Activated CD8-positive, alpha-beta T cell treated with anti-CD3 and anti-CD28 coated beads, Interleukin-2, amount 10 ng/mL, durations not matched to agents 7 days and 5 days (primary cell): ENCODE results near the gene ZBTB40. TPM values are rescaled to one million over a fixed set of nuclear protein-coding genes. Genes with fewer than 3 reads are reported as not detected.

Source experiments
- ATAC-seq: fragments of 150-1000 bp; cut with Tn5 transposase; one replicate; pipeline ENCODE4 v1.10.0; 2021; ENCODE audit warnings: moderate library complexity
- CTCF ChIA-PET: fragments of 350-600 bp; sonication (Branson Sonifier 250); formaldehyde crosslinking; loops from one replicate; lab custom pipeline; 2021; ENCODE audit warnings: antibody characterized with exemption; lab: Charles Lee
- POLR2A ChIA-PET: fragments of 350-600 bp; sonication (Branson Sonifier 250); formaldehyde crosslinking; loops from one replicate; lab custom pipeline; 2021; ENCODE audit warnings: antibody characterized with exemption; lab: Charles Lee
- DNase-seq: peaks from one replicate; pipeline ENCODE4 v3.0.0-alpha.2; 2020
- H3K27ac Mint-ChIP-seq: one replicate; pipeline ENCODE4 v1.8.0; 2021; ENCODE audit warnings: mild to moderate bottlenecking, mixed read lengths
- H3K27me3 Mint-ChIP-seq: one replicate; pipeline ENCODE4 v1.8.0; 2021; ENCODE audit warnings: low read depth, mixed read lengths
- H3K36me3 Mint-ChIP-seq: one replicate; pipeline ENCODE4 v1.8.0; 2021; ENCODE audit warnings: low read depth, mixed read lengths
- H3K4me1 Mint-ChIP-seq: one replicate; pipeline ENCODE4 v1.8.0; 2021; ENCODE audit warnings: low read depth, mixed read lengths
- H3K4me3 Mint-ChIP-seq: one replicate; pipeline ENCODE4 v1.8.0; 2021; ENCODE audit warnings: mild to moderate bottlenecking, mixed read lengths
- H3K9me3 Mint-ChIP-seq: one replicate; pipeline ENCODE4 v1.8.0; 2022; ENCODE audit warnings: mixed read lengths; ENCODE audit not compliant: insufficient read depth
- total RNA-seq, 2 experiments: library from RNA; stranded (reverse); gene quantifications; one replicate each; pipeline ENCODE4 v1.2.3, GENCODE V29; 2021

The ZBTB40 gene
- total RNA-seq, 2 experiments from 2014 or later: 14.8 TPM

DNA sequence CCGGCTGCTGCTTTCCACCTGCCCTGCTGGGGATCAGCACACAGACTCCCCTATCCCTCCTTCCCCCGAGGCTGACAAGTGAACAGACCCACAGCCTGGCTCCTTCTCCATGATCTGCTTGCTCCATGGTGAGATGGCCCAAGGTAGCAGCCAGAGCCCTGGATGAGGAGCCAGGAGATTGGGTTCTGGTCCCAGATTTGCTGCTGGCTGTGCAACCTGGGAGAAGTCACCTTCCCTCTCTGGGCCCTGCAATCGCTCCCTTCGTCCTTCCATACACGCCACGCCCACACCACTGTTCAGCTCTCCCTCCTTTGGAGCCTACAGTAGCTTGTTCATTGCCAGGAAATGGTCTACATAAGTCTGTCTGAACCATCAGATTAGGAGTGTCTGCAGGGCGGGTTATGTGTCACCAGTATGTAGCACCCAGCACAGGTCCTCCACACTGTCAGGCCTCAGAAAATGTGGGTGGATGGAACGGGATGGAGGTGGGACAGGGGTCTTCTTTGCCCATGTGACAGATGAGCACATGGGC lies 102.4 kb downstream of the ZBTB40 start:
- peaks cover 32% of the 10 kb centered on the region for H3K27me3 Mint-ChIP-seq
- no peaks in the 10 kb centered on the region for H3K4me1 Mint-ChIP-seq
- ATAC-seq (no peak), DNase-seq (no peak)
- CTCF ChIA-PET: no interaction called here
- H3K4me3 Mint-ChIP-seq: no peak overlapping the region
- no peak overlapping the region for H3K27ac Mint-ChIP-seq
- no peaks in the 10 kb centered on the region for H3K36me3 Mint-ChIP-seq
- POLR2A ChIA-PET: no interaction called here
- no peaks in the 10 kb centered on the region for H3K9me3 Mint-ChIP-seq

DNA sequence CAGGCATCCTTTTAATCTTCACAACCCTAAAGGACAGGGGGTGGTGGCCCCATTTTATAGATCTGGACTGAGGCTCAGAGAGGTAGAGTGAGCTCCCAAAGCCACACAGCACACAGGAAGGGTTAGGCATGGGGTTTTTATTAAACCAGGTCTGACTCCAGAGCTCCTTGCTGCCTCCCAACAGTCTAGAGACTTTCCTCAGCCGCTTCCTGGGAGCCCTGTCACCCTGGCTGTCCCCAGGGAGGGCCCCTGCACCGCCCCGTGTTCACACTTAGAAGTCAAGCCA lies 103.7 kb downstream of the ZBTB40 start:
- H3K4me1 Mint-ChIP-seq: no peaks in the 10 kb centered on the region
- ChIA-PET POLR2A (no interaction called here), CTCF (no interaction called here)
- H3K36me3 Mint-ChIP-seq: no peaks in the 10 kb centered on the region
- H3K4me3 Mint-ChIP-seq: no peak overlapping the region
- ATAC-seq: no peak
- peaks cover 30% of the 10 kb centered on the region for H3K27me3 Mint-ChIP-seq
- no peaks in the 10 kb centered on the region for H3K9me3 Mint-ChIP-seq
- DNase-seq: no peak
- H3K27ac Mint-ChIP-seq: no peak overlapping the region

DNA sequence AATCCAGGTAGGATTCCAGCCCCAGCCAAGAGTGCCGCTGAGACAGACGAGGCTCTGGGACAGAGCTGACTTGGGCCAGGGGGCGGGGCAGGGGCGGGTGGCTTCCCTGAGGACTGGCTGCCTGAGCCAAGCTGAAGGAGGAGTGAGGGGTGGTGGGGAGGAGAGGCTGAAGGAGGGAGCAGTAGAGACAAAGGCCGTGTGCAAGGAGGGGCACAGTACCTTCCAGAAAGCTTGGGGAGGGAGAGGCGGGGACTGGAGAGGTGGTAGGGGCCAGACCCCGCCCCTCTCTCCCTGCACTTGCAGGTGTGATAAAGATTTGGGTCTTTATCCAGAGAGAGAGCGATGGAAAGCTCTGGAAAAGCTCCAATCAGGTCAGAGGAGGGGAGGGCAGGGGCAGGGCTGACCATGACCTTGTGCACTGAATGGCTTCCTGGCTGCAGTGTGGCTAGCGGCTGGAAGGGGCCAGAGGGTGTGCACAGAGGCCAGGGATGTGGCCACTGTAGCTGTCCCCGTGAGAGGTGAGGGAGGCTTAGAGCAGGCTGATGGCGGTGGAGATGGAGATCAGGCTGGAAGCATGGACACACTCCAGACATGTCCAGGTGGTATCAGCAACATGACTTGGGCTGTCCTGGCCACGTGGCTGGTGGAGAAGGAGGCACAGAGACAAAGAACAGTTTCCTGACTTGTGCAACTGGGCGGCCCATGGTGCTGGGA lies 104.9 kb downstream of the ZBTB40 start:
- ChIA-PET CTCF (no interaction called here), POLR2A (no interaction called here)
- no peaks in the 10 kb centered on the region for H3K4me1 Mint-ChIP-seq
- H3K27me3 Mint-ChIP-seq: peaks cover 37% of the 10 kb centered on the region
- DNase-seq: no peak
- H3K9me3 Mint-ChIP-seq: no peaks in the 10 kb centered on the region
- H3K36me3 Mint-ChIP-seq: no peaks in the 10 kb centered on the region
- no peak overlapping the region for H3K4me3 Mint-ChIP-seq
- no peak overlapping the region for H3K27ac Mint-ChIP-seq
- ATAC-seq: no peak

DNA sequence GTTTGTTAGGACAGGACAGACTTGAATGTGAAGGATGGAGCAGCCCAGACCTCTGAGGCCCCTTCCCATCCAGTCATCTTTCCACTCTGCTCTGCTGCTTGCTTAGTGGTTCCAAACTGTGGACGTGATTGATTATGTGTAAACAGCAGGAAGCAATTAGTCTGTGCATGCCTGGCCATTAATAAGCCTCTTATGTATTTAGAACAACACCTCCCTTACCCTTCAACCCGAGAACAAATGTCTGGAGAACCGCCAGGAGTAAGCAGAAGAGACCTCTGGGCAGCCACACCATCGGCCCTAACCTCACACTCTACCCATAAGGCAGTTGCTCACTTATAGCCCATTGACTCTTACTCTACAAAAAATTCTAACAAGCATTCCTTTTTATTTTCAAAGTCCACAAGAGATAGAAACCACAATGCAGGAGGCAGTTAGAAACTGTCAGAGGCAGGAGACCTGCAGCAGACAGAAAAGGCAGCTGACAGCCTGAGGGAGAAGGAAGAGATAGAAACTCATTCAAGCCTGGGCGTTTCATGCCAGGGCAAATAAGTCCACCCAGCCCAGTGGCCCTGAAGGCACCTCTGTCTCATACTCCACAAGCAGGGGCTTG lies 105.8 kb downstream of the ZBTB40 start:
- ChIA-PET POLR2A (no interaction called here), CTCF (no interaction called here)
- H3K27ac Mint-ChIP-seq: no peak overlapping the region
- H3K9me3 Mint-ChIP-seq: no peaks in the 10 kb centered on the region
- H3K27me3 Mint-ChIP-seq: peaks cover 45% of the 10 kb centered on the region
- ATAC-seq (no peak), DNase-seq (no peak)
- H3K36me3 Mint-ChIP-seq: no peaks in the 10 kb centered on the region
- no peaks in the 10 kb centered on the region for H3K4me1 Mint-ChIP-seq
- H3K4me3 Mint-ChIP-seq: no peak overlapping the region

DNA sequence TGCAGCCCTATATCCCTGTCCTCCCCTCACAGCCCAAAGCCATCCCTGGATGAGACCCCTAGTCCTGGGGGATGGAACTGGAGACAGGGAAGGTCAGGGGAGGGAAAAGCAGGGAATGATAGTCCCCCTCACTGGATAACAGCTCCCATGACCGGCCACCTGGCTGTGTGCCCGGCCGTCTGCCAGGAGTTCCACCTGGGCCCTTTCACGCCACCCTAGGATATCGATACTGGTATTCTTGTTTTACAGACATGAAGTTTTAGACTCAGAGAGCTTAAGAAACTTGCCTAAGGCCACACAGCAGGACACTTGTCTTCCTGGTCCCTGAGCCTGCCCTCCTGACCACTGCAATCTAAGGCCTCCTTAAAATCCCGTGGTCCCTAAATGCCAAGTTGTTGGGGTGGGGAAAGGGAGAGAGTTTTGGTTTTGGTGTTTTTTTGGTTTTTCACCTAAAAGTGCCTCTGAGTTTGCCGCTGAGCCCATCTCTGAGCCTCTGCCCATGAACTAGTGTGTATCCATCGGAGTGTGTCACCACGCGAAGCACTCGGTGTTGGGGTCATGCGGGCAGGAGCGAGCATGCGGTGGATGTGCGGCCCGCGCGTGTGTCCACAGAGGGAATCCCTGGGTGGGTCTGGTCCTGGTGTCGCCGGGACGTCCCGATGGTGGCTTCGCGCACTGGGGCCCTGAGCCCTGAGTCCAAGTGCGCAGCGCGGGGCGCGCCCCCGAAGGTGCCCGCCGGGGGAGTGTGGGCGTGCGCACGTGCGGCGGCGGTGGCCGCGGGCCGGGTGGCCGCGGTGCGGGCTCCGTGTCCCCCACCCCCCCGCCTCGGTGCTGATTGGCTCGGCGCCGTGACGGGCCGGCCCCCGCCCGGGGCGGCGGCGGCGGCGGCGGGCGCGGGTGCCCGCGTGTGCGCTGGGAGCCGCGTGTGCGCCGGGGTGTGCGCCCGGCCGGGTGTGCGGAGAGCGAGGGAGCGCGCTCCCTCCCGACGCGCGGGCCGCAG lies 111.2 kb downstream of the ZBTB40 start, which contains the start of gene EPHA8:
TSS of gene EPHA8 (plus strand) at position 906 of the 1,000 bp plus-strand sequence. CDS start 147 bp downstream, outside the sequence.
- no peak for ATAC-seq
- Mint-ChIP-seq H3K9me3 (no peaks in the 10 kb centered on the region), H3K36me3 (no peaks in the 10 kb centered on the region), H3K4me3 (no peak within 1 kb of the TSS), H3K4me1 (peaks cover 2% of the 10 kb centered on the region), H3K27ac (no peak within 1 kb of the TSS), H3K27me3 (peaks cover 37% of the 10 kb centered on the region)
- no peak for DNase-seq
- ChIA-PET CTCF (no interaction called here), POLR2A (no interaction called here)

DNA sequence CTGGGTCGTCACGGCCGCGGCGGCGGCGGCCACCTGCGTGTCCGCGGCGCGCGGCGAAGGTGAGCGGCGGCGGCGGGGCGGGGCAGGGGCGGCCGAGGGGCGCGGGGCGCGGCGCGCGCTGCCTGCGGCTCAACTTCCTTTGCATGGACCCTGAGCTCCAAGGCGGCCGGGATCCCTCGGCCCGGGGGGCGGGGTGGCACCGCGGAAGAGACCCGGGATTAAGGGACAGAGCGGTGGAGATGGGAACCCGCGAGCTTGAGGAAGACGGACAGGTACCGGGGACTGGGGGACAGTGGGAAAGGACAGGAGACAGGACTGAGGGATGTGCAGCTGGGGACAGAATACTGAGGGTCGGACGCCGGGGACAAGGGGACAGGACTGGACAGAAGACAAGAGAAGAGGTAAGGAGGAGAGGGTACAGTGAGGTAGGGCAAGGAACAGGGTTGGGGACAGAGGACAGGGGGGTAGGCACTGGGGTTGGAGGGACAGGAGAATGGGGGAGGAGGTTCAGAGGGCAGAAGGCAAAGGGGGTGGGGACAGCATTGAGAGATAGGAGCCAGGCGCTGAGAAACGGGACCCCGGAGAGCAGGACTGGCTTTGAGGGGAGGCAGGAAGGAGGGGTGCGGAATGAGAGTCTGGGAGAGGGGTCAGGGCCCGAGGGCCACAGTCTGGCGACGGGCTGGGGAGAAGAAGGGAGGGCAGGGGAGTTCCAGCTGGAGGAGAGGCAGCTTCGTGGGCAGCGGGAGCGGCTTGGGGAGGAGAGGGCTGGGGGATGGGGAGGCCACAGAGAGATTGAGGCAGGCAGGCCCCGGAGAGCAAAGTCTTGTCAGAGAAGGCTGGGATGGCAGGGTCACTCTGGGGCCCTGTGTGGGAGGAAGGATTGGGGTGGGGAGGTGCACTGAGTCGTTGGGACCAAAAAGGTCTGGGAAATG lies 112.3 kb downstream of the ZBTB40 start:
- no peaks in the 10 kb centered on the region for H3K36me3 Mint-ChIP-seq
- CTCF ChIA-PET: no interaction called here
- POLR2A ChIA-PET: no interaction called here
- peaks cover 2% of the 10 kb centered on the region for H3K4me1 Mint-ChIP-seq
- H3K9me3 Mint-ChIP-seq: no peaks in the 10 kb centered on the region
- ATAC-seq (no peak), DNase-seq (no peak)
- no peak overlapping the region for H3K4me3 Mint-ChIP-seq
- H3K27ac Mint-ChIP-seq: no peak overlapping the region
- H3K27me3 Mint-ChIP-seq: peaks cover 37% of the 10 kb centered on the region

DNA sequence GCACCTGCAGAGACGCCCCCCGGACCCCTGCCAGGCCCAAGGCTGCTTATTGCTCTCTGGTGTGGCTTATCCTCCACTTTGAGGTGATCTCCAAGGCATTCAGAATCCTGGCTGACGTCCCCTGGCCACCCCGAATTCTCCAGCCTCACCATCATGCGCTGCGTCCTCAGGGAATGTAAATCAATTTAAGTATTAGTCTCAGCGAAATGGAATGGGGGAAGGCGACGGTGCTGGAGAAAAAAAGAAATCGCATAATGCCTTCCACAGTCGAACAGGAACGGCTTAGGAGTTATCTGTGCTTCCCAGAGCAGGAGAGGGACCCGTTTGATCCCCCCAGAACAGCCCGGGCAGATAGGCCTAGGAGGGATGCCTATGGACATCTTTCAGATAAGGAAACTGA lies 114.5 kb downstream of the ZBTB40 start:
- no peak overlapping the region for H3K27ac Mint-ChIP-seq
- no peaks in the 10 kb centered on the region for H3K9me3 Mint-ChIP-seq
- H3K36me3 Mint-ChIP-seq: no peaks in the 10 kb centered on the region
- CTCF ChIA-PET: no interaction called here
- H3K27me3 Mint-ChIP-seq: peaks cover 33% of the 10 kb centered on the region
- POLR2A ChIA-PET: no interaction called here
- H3K4me1 Mint-ChIP-seq: peaks cover 2% of the 10 kb centered on the region
- ATAC-seq (no peak), DNase-seq (no peak)
- no peak overlapping the region for H3K4me3 Mint-ChIP-seq

DNA sequence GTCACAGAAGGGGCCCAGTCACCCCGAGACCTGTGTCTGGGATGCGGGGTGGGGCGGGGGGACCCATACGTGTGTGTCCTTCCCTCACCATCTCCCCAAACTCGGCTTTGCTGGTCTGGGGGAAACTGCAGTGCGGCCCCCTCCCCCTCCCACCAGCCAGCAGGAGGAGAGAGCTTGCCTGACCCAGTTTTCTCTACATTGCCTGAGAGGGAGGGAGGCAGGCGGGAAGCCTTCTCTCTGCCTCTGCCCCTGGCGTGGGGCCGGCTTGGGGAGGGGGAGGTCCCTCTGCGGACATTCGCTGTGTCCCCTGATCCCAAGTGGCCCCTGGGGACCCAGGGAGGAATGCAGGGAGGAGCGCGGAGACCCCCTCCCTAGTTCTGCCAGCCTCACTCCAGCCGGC lies 115.5 kb downstream of the ZBTB40 start:
- ATAC-seq (no peak), DNase-seq (no peak)
- CTCF ChIA-PET: no interaction called here
- H3K4me1 Mint-ChIP-seq: peaks cover 2% of the 10 kb centered on the region
- H3K9me3 Mint-ChIP-seq: no peaks in the 10 kb centered on the region
- no peak overlapping the region for H3K27ac Mint-ChIP-seq
- H3K36me3 Mint-ChIP-seq: no peaks in the 10 kb centered on the region
- no peak overlapping the region for H3K4me3 Mint-ChIP-seq
- POLR2A ChIA-PET: no interaction called here
- H3K27me3 Mint-ChIP-seq: peaks cover 24% of the 10 kb centered on the region

DNA sequence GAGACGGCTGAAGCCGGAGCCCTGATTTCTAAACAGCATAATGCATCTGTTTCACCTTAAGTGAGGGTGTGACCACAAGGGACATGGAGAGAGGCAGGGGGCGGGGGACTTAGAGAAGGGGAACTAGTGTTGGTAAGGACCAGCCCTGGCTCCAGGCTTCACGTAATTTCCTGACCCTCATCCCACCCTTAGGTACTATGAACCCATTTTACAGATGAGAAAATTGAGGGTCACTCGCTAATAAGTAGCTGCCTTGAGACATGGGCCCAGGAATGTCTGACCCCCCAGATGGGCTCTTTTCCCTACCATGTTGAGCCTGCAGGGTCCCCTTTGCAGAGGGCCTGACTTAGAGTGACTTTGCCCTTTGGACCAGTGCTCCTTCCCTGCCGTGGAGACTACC lies 116.3 kb downstream of the ZBTB40 start:
- ATAC-seq: no peak
- Mint-ChIP-seq H3K27ac (no peak overlapping the region), H3K4me1 (peaks cover 2% of the 10 kb centered on the region), H3K36me3 (no peaks in the 10 kb centered on the region), H3K9me3 (no peaks in the 10 kb centered on the region), H3K4me3 (no peak overlapping the region), H3K27me3 (peaks cover 16% of the 10 kb centered on the region)
- DNase-seq: no peak
- ChIA-PET CTCF (no interaction called here), POLR2A (no interaction called here)

DNA sequence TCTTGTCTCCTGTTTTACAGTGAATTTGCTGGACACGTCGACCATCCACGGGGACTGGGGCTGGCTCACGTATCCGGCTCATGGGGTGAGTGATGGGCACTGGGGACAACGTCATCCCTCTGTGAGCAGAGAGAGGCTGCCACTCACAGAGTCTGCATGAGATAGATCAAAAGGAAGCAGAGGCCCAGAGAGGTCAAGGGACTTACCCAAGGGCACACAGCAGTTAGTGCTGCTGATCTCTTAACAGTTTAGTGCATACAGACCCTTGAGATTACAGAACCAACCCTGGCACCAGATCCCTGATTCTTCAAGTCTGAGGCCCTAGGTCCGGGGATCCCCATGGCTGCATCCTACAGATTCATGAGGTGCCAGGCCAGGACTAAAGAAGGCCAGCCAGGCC lies 117.6 kb downstream of the ZBTB40 start:
- DNase-seq (no peak), ATAC-seq (no peak)
- Mint-ChIP-seq H3K36me3 (no peaks in the 10 kb centered on the region), H3K27me3 (peaks cover 9% of the 10 kb centered on the region), H3K27ac (no peak overlapping the region), H3K9me3 (no peaks in the 10 kb centered on the region), H3K4me3 (no peak overlapping the region), H3K4me1 (no peaks in the 10 kb centered on the region)
- ChIA-PET CTCF (no interaction called here), POLR2A (no interaction called here)

DNA sequence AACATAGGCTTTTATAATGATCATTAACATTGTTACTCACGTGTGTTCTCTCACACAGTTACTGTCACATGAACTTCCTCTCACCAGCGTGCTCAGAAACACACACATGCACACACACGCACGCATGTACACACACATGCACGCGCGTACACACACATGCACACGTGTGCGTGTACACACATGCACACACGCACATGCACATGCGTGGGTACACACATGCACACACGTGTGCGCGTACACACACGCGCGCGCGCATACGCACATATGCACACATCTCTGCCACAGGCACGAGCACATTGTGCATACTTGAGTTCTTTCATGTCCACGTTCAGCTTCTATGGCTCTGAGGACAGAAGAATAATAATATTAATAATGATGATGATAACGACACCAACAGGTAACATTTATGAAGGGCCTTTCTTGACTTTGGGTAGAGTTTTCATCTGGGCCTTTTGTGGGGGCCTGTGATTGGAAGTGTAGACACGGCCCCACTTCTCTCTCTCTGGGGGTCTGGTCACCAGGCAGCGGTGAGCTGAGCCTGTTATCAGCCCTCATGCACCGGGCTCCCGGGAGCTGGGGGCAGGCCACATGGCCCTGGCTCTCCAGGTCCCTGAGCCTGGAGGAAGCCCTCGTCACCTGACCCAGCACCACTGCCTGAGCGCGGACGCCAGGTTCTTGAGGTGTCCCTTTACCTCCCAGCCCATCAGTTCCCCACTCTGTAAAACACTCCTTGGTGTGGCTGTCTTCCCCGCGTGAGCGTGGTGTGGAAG lies 118.7 kb downstream of the ZBTB40 start:
- no peaks in the 10 kb centered on the region for H3K36me3 Mint-ChIP-seq
- H3K4me3 Mint-ChIP-seq: no peak overlapping the region
- ATAC-seq (no peak), DNase-seq (no peak)
- no peaks in the 10 kb centered on the region for H3K9me3 Mint-ChIP-seq
- CTCF ChIA-PET: no interaction called here
- POLR2A ChIA-PET: no interaction called here
- H3K4me1 Mint-ChIP-seq: no peaks in the 10 kb centered on the region
- no peak overlapping the region for H3K27ac Mint-ChIP-seq
- H3K27me3 Mint-ChIP-seq: peaks cover 3% of the 10 kb centered on the region
